CD4-positive, alpha-beta T cell treated with Interleukin-21 for 1 hour (primary cell): Measurements from ENCODE around the gene MICU2.

Experiments used
- DNase-seq: peaks from one replicate; pipeline ENCODE4 v3.0.0-alpha.2; 2020

The MICU2 gene

DNA sequence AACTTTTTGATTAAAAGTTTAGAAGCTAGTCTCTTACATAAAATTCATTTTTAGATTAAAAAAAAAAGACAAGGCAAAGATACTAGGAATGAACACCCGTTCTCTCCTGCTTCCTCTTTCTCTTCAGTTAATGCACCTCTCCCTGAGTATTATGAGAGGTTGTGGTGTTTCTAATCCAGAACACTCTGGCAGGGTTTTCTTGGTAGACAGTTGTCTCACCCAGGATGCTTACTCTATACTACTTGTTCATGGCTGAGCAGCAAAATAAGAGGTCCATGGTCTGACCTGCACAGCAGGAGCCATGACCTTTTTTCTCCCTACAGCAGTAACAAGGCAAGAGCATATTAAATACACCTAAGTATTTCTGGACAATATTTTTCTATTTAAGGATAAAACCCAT, 62.0 kb downstream of the MICU2 start:
- no peak for DNase-seq

DNA sequence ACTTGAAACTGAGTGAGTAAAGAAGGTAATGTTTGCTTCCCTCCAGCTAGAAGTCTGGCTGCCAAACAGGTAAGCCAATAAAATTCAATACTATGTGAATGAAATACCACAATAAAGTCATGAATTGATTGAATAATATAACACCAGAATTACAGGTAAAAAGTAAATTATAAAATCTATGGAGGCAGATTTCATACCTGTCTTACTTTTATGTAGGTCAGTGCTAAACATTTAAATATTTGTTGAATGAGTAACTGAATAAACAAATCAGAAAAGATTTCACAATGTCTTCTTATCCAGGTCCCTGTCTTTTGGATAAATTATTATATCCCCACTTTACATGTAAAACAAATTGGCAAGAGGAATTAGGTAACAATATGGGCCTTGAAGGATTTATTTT, 62.7 kb downstream of the MICU2 start:
- DNase-seq: no peak

DNA sequence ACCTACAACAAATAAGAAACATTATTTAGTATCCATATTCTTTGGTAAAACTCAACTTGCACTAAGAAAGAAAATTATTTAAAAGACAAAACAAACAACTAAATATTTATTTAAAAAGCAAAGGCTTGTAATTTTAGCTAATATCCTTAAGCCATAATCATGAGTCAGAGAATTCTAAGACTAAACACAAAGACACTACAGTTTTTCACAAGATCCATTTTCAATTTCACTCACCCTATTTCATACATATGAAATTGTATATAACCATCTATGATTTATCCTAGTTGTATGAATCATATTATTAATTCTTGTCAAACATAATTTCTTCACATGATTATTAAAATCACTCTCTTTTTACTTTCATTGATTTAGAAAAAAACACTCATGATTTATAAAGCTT, 64.3 kb downstream of the MICU2 start:
- DNase-seq: no peak

DNA sequence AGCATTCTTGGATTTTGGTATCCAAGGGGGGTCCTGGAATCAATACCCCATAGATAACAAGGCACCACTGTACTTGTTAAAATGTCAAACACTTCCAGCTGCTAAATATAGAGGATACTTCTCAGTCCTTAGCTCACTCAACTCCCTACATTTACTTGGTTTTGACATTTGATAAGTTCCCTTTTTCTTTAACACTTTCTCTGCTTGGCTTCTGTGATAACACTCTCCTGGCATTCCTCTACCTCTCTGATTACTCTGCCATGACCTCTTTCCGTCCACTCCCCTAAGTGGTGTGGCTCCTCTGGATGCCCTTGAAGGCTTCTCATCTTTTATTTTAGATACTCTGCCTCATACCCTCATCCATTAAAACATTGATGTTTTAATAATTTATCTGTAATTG, 65.2 kb downstream of the MICU2 start:
- no peak for DNase-seq

DNA sequence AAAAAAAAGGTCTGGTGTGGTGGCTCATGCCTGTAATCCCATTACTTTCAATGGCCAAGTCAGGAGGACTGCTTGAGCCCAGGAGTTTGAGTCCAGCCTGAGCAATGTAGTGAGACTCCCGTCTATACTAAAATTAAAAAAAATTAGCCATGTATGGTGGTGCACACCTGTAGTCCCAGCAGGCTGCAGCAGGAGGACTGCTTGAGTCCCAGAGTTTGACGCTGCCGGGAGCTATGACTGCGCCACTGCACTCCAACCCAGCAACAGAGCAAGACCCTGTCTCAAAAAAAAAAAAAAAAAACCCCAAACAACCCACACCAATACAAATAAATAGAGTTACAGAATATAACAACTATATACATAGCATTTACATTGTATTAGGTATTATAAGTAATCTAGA, 65.7 kb downstream of the MICU2 start:
- no peak for DNase-seq

DNA sequence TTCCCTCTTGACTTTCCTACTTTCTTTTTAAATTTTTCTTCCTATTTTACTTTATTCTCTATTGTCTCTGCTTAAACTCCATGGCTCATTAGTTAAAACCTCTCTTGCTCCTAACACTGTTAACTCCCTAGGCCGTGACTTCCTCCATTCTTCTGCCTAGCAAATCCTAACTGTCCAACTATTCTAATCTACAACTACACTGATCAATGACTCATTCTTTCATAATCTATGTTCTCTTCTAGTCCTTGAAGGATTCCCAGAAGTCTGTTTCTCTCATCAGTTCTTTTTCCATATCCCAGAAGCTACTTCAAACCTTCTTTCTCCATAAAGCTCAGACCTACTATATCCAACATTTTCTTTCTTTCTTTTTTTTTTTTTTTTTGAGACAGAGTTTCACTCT, 66.9 kb downstream of the MICU2 start:
- no peak for DNase-seq

DNA sequence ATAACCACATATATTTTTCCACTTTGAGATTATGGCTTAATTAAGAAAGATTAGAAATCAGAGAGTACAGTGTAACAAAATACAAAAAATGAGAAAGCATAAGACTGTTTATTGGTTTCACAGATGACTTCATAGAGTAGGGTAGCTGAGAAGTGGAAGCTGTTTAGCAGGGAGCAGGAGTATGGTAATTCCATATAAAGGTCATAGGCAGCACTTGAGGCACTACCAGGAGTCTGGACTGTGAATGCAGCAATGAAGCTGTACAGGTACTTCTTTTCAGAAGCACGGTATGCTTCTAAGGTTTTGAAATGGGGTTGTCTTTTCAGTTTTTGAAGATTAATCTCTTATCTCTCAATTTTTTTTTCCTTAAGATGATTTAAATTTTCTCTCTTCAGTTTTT, 69.2 kb downstream of the MICU2 start:
- no peak for DNase-seq

DNA sequence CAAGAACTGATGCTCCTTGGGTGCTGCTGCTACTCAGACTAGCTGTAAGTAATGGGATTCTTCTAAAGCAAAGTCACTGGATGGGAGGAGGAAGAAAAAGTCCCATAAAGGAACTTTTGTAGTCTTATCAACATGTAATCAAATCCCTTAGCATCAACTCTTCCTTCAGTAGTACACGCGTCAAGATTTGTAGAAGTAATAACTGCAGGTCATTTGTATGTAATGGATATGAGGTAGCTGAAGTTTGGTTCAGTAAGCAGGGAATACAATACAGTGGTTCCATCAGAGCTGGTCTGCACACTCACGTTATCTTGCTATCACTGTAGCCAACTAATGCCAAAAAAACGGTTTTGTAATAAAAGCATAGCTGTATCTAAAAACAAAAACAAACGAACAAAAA, 72.5 kb downstream of the MICU2 start:
- DNase-seq: no peak

DNA sequence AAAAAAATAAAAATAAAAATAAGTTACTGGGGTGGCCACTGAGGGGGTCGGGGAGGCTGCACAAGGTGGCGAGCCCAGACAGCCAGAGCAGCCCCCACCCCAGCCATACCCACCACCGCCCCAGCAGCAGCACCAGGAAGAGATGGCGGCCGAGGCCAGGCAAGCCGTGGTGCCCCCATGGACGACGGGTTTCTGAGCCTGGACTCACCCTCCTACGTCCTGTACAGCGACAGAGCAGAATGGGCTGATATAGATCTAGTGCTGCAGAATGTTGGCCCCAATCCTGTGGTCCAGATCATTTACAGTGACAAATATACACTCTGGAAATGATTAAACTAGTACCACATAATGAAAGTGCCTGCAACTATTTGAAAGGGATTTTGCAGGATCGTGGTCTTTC, 73.3 kb downstream of the MICU2 start:
- DNase-seq: no peak

DNA sequence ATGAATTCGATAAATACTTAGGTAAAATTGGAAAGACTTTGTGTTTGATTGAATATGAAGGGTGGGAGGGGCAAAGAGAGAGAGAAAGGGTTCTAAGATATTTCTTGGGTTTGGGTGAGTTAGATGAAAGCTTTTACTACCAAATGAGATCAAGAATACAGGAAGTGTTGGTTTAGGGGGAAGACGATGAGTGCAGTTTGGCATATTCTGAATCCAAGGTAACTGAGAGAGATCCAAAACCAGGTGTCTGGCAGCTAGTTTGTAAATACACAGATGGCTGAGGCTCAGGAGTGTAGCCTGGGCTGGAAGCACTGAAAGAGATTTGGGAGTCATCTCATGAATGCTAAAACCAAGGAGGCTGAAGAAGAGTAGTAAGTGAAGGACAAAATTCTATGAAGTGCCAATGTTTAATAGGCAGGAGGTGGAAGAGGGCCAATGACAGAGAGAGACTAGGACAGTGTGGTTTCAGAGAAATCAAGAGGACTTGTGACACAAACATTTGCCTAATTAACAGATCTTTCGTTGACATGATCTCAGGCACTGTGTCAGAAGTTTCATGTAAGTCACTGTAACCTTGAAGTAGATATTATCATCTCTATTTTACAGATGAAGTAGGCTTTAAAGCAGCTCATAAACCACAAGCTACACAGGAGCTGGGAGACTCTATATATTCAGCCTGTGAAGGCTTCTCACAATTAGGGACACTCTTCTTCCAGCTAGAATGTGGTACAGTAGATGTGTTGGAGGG, 74.7 kb downstream of the MICU2 start:
- no peak for DNase-seq

DNA sequence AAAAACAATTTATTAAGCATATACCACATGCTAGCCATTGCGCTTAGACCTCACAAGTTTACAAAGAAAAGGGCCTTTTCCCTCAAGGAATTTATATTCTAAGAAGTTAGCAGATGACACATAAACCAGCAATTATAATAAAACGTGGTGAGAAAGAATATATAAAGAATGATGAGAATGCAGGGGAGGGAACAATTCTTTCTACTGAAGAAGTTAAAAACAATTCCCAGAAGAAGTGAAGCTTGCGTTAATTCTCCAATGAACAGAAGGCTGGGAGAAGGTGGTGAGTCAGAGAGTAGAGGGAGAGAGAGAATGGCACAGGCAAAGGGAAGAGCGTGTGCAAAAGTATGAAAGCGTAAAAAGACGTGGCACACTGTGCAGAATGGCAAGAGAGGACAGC, 75.4 kb downstream of the MICU2 start:
- DNase-seq: no peak

DNA sequence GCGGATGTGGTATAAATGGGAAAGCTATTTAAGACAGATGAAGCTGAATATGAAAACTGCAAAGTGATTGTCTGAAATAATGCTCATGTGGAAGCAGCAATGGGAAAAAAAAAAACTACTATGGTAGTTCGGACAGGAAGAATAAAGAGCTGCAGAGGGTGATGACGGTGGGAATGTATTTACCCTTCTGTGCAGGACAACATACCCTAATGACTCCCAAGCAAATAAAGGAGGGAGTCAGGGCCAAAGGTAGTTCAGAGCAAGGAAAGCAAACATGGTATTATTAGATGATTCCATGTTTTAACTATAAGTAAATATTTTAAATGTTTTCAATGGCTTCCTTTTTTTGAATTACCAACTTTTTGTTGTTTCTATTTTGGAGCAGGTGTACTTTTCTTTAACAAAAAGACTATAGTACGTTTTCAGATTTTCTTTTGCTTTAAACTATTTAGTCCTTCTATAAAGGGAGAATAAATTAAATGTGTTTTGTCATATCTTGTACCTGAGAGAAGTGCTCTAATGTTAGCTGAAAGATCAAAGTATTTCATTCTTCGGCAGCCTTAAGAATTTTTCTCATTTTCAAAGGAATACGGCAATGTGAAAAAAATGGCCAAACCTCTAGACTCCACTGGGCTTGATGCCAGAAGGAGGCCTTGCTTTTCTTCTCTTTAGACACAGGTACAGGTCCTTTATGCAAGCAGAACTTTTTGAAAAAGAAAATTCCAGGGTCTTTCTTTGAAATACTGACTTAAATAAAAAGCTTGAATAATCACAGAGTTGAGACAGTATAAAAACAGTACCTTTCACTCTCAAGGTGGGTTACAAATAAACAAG, 77.0 kb downstream of the MICU2 start:
- no peak for DNase-seq

DNA sequence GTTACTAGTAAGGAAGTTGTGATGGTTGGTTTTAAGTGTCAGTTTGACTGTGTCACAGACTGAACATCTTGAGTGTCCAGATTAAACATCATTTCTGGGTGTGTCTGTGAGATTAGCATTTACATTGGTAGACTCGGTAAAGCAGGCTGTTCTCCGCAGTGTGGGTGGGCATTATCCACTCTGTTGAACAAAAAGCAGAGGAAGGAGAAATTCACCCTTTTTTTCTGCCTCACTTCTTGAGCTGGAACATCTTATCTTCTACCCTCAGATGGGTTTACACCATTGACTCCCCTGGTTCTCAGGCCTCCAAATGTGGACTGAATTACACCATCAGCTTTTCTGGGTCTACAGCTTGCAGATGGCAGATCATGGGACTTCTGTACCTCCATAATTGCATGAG, 81.1 kb downstream of the MICU2 start:
- DNase-seq: no peak

DNA sequence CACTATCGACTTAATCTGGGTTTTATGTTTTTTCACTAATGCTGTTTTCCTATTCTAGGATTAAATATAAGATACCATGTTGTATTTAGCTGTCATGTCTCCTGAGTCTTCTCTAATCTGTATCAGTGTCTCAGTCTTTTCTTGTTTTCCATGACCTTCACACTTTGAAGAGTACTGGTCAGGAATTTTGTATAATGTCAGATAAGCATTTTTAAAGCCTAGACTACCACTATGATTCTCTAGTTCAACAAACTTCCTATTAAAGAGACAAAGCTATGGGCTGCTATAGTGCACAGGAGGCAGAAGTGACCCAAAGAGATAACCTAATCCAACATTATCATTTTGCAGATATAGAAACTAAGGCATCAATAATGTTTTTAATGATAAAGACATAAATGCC, 81.8 kb downstream of the MICU2 start:
- no peak for DNase-seq

DNA sequence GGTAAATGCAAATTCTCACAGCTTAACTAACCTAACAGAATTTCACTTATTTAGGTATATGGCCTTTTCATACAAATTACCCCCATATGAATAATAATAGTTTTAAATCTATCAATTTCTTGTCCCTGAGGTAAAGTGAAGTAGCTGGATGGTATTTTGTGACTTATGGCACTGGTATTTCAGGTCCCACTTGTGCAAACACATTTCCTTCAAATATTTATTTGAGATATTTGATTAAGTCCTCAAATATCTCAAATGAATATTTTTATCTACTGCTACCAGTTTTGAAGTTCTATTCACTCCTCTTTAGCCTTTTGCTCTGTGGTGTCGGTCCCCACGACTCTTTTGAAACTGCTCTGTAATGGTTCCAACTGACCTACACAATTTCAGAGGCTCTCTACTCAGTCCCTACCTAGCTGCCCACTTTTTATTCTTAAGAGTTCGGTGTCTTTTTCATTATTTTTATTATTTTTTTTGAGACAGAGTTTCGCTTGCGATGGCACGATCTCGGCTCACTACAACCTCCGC, 85.3 kb downstream of the MICU2 start:
- no peak for DNase-seq

DNA sequence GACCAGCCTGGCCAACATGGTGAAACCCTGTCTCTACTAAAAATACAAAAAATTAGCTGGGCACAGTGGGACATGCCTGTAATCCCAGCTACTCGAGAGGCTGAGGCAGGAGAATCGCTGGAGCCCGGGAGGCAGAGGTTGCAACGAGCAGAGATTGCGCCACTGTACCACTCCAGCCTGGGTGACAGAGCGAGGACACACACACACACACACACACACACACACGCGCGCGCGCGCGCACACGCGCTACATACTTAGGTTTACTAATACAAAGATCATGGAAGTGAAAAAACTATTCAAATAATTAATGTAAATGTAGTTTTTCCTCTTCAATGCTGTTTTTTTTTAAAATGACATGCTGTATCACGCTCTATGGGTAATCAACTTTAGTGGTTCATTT, 86.4 kb downstream of the MICU2 start:
- no peak for DNase-seq

DNA sequence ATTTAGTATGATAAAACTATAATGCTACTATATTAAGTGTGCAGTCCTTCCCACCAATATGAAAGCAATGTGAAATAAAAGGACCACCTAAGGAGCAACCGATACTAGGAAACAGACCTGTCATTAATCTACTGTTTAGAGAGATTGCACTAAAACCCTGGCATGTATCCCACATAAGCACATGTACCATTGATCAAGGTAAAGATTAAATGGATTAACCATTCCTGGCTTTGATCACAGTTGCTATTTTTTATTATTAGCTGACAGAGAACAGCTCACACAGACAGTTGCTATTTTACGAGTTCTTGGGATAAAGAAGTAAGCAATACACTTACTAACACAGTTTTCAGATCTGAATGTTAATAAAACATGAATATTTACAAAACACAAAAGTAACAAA, 87.2 kb downstream of the MICU2 start:
- DNase-seq: no peak

DNA sequence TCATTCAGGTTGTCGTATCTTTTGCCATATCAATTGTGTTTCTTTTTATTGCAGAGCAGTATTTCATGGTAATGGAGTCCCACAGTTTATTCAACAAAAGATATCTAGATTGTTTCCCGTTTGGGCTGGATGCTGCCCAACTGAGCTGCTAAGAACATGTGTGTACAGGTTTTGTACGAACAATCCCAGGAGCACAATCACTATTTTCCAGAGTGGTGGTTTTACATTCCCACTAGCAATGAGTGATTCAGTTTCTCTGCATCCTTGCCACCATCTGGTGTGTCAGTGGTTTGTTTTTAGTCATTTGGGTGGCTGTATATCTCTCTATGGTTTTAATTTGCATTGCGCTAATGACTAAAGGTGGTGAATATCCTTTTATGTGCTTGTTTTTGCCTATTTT, 92.1 kb downstream of the MICU2 start:
- DNase-seq: no peak

DNA sequence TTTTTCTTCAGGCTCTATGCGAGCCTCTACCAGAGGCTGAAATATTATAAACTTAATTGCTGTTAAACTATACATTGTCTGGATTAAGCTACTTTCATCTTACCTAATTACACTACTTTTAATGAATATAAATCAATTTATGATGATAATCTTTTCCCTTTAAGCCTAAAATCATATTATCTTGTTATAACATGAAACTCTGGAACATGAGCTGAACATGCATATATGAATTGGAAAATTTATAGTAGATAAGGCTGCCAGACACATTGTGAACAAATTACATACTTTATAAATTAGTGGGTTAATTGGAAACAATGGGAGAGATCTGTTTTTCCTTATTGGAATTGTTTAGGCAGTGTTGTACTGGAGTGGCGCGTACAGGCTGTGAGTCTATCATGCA, 99.6 kb downstream of the MICU2 start:
- DNase-seq: no peak

DNA sequence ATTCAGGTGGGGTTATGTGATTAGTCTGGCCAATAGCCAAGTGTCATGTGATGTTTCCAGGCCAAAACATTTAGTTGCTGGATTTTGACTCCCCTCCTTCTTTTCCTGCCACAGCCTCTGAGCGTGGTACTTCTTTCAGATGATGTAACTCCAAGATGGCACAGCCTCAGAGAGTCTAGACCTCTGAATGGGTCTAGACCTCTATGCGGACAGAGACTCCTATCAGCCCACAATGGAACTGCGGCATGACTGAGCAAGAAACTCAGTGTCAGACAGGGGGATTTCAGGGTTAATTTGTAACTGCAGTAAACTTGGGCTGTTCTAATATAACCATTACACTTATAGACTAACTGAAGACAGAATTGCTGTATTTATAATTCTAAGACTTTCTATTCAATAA, 102.3 kb downstream of the MICU2 start:
- no peak for DNase-seq

DNA sequence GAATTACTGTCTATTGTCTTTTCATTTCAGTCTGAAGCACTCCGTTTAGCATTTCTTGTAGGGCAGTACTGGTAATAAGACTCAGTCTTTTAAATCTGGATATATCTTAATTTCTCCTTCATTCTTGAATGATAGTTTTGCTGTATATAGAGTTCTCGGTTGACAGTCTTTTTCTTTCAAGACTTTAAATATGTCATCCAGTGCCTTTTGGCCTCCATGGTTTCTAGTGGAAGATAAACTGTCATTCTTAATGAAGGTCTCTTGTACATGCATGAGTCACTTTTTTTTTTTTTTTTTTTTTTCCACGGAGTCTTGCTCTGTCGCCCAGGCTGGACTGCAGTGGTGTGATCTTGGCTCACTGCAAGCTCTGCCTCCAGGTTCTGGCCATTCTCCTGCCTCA, 117.6 kb downstream of the MICU2 start:
- no peak for DNase-seq

DNA sequence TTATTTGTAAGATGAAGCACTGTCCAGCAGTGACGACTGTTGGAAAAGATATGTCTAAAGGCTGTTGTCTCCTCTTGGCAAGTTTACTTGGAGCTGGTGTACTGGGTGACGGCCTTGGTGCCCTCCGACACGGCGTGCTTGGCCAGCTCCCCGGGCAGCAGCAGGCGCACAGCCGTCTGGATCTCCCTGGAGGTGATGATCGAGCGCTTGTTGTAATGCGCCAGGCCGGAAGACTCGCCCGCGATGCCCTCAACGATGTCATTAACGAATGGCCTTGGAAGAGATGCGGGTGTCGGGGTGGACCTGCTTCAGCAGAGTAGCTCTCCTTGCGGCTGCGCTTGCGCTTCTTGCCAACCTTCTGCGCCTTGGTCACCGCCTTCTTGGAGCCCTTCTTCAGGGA, 120.2 kb downstream of the MICU2 start:
- no peak for DNase-seq

DNA sequence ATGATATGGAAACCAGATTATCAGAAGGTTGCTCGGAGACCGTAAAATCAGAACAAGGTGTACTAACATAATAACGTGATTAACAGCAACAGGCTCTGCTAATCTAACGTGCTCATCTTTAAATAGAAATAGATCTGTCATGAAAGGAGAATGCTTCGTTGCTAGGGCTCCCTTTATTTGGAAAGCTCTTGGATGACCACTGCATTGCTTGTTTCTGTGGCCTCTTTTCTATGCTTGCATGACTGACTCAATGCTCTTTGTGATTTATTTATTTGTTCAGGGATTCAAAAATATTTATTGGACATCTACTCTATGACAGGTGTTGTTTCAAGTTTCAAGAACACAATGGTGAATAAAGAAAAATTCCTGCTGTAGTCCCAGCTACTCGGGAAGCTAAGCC, 122.6 kb downstream of the MICU2 start:
- DNase-seq: no peak
